ENCODE results near the gene ASPSCR1.
"Not testable (repeated sequence)": the region's sequence is repeated elsewhere in the genome, so short reads cannot be mapped to it uniquely, and the experiment has no call there.

The ASPSCR1 gene

DNA sequence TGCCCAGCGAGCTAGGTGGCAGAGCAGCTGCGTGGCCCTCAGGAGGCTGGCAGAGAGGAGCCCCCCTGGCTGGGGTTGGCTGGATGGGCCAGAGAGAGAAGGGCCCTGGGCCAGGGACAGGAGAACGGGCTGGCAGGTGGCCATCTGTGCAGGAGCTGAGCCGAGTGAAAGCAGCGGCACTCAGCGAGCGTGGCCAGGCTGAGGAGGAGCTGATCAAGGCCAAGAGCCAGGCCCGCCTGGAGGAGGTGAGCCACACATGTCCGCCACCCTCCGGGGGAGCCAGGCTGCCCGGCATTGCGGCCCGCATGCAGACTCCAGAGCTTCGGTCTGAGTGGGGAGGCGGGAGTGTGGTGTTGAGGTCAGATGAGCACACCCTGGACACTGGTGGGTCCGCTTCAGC is 52.0 kb downstream of the ASPSCR1 start:
- no peak overlapping the region for H3K27ac Mint-ChIP-seq
- H3K4me1 Mint-ChIP-seq = peaks cover 4% of the 10 kb centered on the region
- H3K9me3 Mint-ChIP-seq = no peaks in the 10 kb centered on the region
- no peaks in the 10 kb centered on the region for H3K36me3 Mint-ChIP-seq
- no peak overlapping the region for H3K4me3 Mint-ChIP-seq
- H3K27me3 Mint-ChIP-seq = no peaks in the 10 kb centered on the region

DNA sequence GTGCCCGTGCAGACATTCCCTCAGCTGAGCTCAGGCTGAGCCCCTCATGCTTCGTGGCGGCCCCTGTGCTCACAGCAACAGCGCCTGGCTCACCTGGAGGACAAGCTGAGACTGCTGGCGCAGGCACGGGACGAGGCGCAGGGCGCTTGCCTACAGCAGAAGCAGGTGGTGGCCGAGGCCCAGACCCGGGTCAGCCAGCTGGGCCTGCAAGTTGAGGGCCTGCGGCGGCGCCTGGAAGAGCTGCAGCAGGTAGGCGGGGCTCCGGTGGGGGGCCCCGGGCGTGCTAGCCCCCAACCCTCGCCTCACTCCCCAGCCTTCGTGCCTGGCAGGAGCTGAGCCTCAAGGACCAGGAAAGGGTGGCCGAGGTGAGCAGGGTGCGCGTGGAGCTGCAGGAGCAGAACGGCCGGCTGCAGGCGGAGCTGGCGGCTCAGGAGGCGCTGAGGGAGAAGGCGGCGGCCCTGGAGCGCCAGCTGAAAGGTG is 52.6 kb downstream of the ASPSCR1 start:
- H3K36me3 Mint-ChIP-seq = no peaks in the 10 kb centered on the region
- H3K4me1 Mint-ChIP-seq = peaks cover 7% of the 10 kb centered on the region
- no peak overlapping the region for H3K27ac Mint-ChIP-seq
- no peaks in the 10 kb centered on the region for H3K27me3 Mint-ChIP-seq
- H3K4me3 Mint-ChIP-seq = peak overlapping the region; percentile 88
- no peaks in the 10 kb centered on the region for H3K9me3 Mint-ChIP-seq

DNA sequence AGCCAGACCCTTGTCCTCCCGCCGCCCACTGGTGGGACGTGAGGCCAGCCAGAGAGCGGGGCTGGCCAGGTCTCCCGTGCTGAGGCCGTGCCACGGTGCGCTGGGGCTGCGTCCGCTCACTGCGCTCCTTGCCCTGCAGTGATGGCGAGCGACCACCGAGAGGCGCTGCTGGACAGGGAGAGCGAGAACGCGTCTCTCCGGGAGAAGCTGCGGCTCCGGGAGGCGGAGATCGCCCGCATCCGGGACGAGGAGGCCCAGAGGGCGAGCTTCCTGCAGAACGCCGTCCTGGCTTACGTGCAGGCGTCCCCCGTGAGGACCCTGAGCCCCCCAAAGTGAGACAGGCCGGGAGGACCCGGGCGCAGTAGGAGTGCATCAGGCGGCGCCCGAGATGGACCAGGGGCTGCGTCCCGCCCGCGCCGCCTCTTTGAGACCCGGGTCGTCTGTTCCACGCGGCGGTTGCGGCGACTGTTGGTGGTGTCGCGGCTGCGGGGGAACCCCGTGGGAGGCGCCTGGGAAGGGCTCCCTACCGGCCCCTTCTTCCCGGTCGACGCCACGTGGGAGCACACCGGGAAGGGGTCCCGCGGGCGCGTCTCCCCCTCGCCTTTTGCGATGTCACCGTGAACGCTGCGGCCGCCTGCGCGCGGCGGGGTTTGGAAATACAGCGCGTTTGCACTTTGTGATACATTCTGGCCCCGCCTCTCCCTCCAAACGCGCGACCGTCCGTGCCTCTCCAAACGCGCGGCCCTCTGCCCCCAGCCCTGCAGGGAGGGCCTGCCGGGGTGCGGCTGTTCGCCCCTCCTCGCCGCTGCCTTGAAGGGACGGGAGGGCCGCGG is 53.3 kb downstream of the ASPSCR1 start:
- peak overlapping the region; percentile 59 for H3K27ac Mint-ChIP-seq
- H3K9me3 Mint-ChIP-seq = no peaks in the 10 kb centered on the region

DNA sequence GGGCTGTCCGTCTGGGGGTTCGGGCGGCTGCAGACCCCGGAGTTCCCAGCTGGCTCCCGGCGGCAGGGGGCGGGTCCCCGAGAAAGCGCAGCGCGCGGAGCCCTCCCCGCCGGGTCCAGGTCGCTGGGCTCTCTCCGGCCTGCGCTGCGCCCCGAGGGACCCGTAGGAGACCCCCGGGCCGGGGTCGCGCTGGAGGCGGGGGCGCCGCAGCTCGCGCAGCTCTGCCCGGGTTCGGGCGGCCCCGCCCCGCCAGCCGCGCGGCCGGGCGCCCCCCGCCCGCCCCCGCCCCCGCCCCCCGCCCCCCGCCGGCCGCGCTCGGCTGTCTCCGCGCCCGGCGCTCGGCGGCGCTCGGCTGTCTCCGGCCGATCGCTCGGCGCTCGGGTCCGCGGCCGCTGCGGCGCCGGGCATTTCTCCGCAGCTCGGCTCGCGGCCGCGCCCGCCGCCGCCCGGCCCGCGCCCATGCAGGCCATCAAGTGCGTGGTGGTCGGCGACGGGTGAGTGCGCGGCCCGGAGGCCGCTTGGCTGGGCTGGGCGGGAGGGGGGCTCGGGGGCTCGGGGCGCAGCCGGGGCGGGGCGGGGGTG is 54.0 kb downstream of the ASPSCR1 start, which contains the start of gene RAC3:
Gene RAC3 (plus strand): TSS at position 376 of the 582 bp plus-strand sequence. CDS start 84 bp downstream, at position 460.
- Mint-ChIP-seq H3K36me3 (no peaks in the 10 kb centered on the region), H3K4me3 (peak within 1 kb of the TSS; percentile 88), H3K9me3 (no peaks in the 10 kb centered on the region), H3K27ac (peak within 1 kb of the TSS; percentile 59), H3K27me3 (no peaks in the 10 kb centered on the region), H3K4me1 (peaks cover 18% of the 10 kb centered on the region)

More for the DNA sequence above, 53.3 kb downstream of the ASPSCR1 start:
- Mint-ChIP-seq H3K36me3 (no peaks in the 10 kb centered on the region), H3K27me3 (no peaks in the 10 kb centered on the region), H3K4me1 (peaks cover 13% of the 10 kb centered on the region), H3K4me3 (peak overlapping the region; percentile 88)

DNA sequence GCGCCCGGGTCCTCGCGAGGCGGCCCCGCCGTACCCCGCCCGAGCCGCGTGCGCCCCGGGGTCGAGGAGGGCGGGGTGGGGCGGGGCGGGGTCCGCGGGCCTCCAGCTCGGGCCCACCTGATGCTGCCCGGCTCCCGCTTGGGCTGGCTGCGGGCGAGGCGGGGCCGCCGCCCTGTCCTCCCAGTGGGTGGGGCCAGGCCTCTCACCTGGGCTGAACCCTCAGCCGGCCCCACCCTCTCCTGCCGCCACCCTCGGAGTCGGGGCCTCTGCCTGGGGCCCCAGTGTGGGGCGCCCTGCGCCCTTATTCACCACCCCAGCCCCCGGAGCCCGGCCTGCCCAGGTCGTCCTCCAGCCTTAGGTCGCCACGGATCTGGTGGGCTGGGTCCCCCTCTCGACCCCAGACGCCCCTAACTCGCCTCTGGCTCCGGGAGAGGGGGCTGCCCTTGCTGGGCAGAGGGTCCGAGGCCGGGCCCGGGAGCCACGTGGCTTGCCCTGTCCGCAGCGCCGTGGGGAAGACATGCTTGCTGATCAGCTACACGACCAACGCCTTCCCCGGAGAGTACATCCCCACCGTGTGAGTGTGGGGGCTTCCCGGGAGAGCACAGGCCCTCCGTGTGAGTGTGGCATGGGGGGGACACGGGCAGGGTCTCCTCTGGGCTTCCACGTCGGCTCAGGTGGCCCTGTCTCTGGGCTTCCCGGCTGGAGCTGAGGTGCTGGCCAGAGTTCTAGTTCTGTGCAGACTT is 54.6 kb downstream of the ASPSCR1 start:
- Mint-ChIP-seq H3K4me3 (peak overlapping the region; percentile 60), H3K27me3 (no peaks in the 10 kb centered on the region), H3K4me1 (peaks cover 18% of the 10 kb centered on the region), H3K36me3 (no peaks in the 10 kb centered on the region), H3K27ac (no peak overlapping the region), H3K9me3 (no peaks in the 10 kb centered on the region)

DNA sequence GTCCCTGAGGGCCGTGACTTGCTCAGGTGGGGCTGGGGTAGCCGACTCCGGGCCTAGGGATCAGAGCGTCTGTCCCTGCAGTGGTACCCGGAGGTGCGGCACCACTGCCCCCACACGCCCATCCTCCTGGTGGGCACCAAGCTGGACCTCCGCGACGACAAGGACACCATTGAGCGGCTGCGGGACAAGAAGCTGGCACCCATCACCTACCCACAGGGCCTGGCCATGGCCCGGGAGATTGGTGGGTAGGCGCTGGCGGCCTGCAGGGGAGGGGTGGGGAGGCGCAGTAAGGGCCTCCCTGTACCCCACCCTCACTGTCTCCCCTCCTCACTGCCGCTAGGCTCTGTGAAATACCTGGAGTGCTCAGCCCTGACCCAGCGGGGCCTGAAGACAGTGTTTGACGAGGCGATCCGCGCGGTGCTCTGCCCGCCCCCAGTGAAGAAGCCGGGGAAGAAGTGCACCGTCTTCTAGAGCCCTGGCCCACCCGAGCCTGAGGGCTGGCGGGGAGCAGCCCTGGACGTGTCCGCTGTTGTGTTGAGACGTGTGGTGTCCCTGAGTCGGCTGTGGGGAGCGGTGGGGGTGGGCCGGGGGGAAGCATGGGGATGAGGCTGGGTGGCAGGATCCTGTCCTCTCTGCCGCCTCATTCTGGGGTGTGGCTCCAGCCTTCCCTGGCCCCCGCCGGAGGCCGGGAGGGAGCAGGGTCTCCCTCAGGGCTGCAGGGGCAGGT is 56.1 kb downstream of the ASPSCR1 start:
- H3K4me3 Mint-ChIP-seq = no peak overlapping the region
- peaks cover 24% of the 10 kb centered on the region for H3K4me1 Mint-ChIP-seq
- H3K36me3 Mint-ChIP-seq = no peaks in the 10 kb centered on the region
- no peaks in the 10 kb centered on the region for H3K9me3 Mint-ChIP-seq
- H3K27me3 Mint-ChIP-seq = no peaks in the 10 kb centered on the region
- no peak overlapping the region for H3K27ac Mint-ChIP-seq

DNA sequence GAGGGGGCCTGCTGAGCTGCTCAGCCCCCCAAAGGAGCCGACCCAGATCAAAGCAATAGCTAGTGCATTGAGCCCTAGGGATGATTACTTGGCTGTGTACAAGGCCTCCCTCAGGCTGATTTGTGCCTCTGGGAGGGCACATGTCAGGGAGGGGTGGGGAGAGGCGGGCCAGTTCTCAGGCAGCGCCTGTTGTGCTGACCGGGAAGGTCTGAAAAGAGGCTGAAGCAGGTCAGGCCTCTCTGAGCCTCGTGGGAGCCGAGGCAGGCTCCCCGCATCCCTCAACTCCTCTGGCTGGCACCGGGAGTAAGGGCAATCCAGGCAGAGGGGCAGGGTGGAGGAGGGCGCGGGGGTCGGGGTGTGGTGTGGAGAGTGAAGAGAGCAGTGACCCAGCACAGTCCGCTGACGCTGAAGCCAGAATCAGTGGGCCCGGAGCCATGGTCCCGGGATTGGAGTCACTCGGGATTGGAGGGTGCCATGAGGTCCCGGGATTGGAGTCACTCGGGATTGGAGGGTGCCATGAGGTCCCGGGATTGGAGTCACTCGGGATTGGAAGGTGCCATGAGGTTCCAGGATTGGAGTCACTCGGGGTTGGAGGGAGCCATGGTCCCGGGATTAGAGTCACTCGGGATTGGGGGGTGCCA is 57.1 kb downstream of the ASPSCR1 start:
- Mint-ChIP-seq H3K27me3 (no peaks in the 10 kb centered on the region), H3K9me3 (no peaks in the 10 kb centered on the region), H3K27ac (no peak overlapping the region), H3K4me3 (no peak overlapping the region), H3K4me1 (peaks cover 31% of the 10 kb centered on the region), H3K36me3 (no peaks in the 10 kb centered on the region)

DNA sequence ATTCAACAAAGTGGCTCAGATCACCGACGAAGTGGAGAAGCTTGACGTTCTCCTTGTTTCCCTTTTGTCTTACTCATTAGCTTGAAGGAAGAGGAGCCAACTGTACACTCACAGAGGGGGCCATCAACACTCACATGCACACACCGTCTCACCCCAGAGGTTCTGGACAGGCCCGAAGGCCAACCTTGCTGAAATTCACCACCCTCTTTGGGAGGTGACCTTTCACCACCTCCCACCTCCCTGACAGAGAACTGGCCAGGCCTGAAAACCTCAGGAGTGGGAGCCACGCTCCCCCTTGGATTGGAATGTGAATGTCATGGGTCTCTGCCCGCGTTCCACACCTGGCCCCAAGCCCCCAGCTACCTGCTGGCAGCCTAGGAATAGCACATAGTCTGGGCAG is 58.1 kb downstream of the ASPSCR1 start:
- Mint-ChIP-seq H3K9me3 (no peaks in the 10 kb centered on the region), H3K36me3 (no peaks in the 10 kb centered on the region)

DNA sequence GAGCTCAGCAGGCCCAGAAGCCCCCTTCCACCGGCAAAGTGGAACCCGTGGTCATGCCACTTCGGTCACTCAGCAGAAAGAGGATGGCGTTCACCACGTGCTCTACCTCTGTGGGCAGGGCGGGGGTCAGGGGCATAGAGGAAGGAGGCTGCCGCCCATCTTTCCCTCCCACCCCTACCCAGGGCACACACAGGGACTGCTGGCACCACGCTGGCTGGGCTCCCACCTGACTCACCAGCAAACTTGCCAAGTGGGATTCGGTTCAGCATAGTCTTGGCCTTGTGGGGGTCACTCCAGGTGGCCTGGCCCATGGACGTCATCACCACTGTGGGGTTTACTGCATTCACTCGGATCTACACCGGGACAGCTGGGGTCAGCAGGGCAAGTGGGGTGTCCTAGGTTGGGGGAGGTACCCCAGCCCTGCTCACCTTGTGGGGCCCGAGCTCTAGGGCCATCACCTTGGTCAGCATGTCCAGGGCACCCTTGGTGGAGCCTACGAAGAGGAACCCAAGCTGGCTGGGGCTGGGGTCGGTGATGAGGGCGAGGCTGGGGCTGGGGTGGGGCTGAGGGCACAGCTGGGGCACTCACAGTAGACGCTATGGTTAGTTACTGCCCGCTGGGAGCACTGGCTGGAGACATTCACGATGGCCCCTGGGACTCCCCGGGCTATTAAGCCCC is 58.7 kb downstream of the ASPSCR1 start:
- peak overlapping the region; percentile 70 for H3K4me3 Mint-ChIP-seq
- H3K9me3 Mint-ChIP-seq = no peaks in the 10 kb centered on the region
- H3K27ac Mint-ChIP-seq = no peak overlapping the region
- H3K36me3 Mint-ChIP-seq = no peaks in the 10 kb centered on the region
- peaks cover 28% of the 10 kb centered on the region for H3K4me1 Mint-ChIP-seq
- no peaks in the 10 kb centered on the region for H3K27me3 Mint-ChIP-seq

More for the DNA sequence above, 58.1 kb downstream of the ASPSCR1 start:
- no peaks in the 10 kb centered on the region for H3K27me3 Mint-ChIP-seq
- H3K4me1 Mint-ChIP-seq = peaks cover 28% of the 10 kb centered on the region
- H3K27ac Mint-ChIP-seq = no peak overlapping the region
- peak overlapping the region; percentile 31 for H3K4me3 Mint-ChIP-seq

DNA sequence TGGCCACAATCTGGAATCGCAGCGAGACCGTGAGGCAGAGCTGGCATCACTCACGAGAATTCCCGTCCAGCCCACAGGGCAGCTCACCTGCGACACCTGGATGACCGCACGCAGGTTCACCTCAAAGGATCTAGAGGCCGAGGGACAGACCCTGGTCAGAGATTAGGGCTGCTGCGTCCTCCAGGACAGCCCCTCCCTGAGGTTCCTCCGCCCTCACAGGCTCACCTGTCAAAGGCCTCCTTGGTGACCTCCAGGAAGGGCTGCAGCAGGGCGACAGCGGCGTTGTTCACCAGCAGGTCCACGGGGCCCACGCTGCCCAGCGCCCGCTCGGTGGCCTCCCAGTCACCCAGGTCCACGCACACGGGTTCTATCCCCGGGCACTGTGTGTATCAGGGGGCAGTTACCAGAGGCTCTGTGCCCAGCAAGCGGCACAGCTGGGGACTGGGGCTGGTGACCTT is 59.2 kb downstream of the ASPSCR1 start:
- Mint-ChIP-seq H3K9me3 (no peaks in the 10 kb centered on the region), H3K36me3 (no peaks in the 10 kb centered on the region), H3K4me3 (peak overlapping the region; percentile 70), H3K4me1 (peaks cover 28% of the 10 kb centered on the region), H3K27ac (no peak overlapping the region), H3K27me3 (no peaks in the 10 kb centered on the region)

DNA sequence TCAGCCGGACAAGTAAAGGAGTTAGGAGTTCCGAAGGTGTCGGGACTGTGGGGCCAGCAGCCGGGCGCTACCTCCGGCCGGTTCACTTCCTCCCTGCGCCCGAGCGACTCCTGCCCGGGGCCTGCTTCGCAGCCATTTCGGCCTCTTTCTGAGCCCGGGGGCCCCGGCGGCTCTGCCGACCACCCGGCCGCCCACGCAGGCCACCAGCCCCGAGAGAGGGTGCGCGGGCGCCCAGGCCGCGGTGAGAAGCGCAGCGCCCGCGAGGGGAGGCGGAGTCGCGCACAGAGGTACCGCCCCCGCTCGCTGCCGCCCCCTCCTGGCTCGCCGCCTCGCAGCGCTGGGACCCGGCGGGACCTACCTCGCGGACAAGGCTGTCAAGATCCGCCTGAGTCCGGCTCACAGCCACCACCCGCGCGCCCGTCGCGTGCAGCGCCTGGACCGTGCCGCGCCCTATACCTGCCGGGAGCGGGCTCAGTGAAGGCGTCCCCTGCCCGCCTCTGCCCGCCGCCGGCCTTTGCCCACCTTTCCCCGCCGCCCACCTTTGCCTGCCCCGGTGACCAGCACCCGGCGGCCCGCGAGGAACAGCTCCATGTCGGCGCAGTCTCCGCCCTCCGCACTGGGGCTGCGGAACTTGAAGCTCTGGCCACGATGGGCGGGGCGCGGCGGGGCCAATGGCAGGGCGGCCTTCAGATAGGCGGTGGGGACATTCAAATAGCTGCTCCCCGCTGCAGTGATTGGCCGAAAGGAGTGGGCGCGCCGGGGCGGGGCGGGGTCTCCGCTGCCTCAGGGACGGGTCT is 59.9 kb downstream of the ASPSCR1 start, which contains the start of gene DCXR:
Gene DCXR (minus strand): TSS at position 606 of the 797 bp plus-strand sequence. CDS start 15 bp downstream, at position 591.
- no peaks in the 10 kb centered on the region for H3K27me3 Mint-ChIP-seq
- peak within 1 kb of the TSS; percentile 86 for H3K27ac Mint-ChIP-seq
- peak within 1 kb of the TSS; percentile 88 for H3K4me3 Mint-ChIP-seq
- H3K9me3 Mint-ChIP-seq = no peaks in the 10 kb centered on the region
- H3K4me1 Mint-ChIP-seq = peaks cover 28% of the 10 kb centered on the region
- no peaks in the 10 kb centered on the region for H3K36me3 Mint-ChIP-seq

DNA sequence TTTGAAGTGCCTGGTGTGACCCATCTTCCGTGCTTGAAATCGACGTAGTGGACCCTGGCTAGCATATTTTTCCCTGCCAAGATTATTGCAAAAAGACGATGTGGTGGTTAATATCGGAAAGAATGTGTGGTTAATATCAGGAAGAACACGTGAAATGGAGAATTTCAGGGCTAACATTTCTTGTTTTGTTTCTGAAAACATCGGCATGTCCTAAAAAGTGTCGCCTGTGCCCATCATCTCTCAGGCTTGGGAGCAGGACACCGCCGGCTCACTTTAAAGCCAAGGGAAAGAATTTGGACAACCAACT is 60.4 kb downstream of the ASPSCR1 start:
- no peaks in the 10 kb centered on the region for H3K36me3 Mint-ChIP-seq
- peak overlapping the region; percentile 88 for H3K4me3 Mint-ChIP-seq
- H3K27me3 Mint-ChIP-seq = no peaks in the 10 kb centered on the region
- H3K9me3 Mint-ChIP-seq = no peaks in the 10 kb centered on the region
- peaks cover 28% of the 10 kb centered on the region for H3K4me1 Mint-ChIP-seq
- peak overlapping the region; percentile 86 for H3K27ac Mint-ChIP-seq

DNA sequence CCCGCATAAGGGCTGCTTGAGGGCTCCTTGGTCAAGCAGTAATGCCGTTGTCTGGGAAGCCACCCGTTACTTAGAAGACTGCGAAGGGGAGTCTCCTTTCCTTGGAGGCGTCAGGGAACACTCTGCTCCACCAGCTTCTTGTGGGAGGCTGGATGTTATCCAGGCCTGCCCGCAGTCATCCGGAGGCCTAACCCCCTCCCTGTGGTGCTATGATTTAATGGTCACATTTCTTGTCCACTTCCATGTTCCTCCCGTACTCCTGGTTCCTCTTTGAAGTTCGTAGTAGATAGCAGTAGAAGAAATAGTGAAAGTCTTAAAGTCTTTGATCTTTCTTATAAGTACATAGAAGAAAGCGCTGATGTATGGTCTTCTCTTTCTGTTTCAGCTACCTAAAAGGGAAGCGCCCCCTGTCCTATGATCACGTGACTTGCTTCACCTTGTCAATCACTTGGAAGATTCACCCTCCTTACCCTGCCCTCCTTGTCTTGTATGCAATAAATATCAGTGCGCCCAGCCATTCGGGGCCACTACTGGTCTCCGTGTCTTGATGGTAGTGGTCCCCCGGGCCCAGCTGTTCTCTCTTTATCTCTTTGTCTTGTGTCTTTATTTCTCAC is 61.5 kb downstream of the ASPSCR1 start:
- Mint-ChIP-seq H3K4me1 (peaks cover 28% of the 10 kb centered on the region), H3K4me3 (peak overlapping the region; percentile 15)
- H3K27me3 Mint-ChIP-seq, H3K9me3 Mint-ChIP-seq, H3K27ac Mint-ChIP-seq, H3K36me3 Mint-ChIP-seq: not testable (repeated sequence)
